DOHH2 (cell line): ENCODE measurements around the gene TRIM59.

ENCODE experiments used
- H3F3A ChIP-seq: fragments of 200-600 bp; sonication (generic), shearing (Covaris generic); 2 replicates; pipeline ENCODE4 v1.6.0; 2016; ENCODE audit warnings: antibody characterized with exemption, mild to moderate bottlenecking; ENCODE audit not compliant: control insufficient read depth, insufficient read depth
- H3K27ac ChIP-seq: fragments of 200-600 bp; sonication (generic); 2 replicates; pipeline ENCODE4 v1.5.1; 2014; ENCODE audit warnings: low read depth, mild to moderate bottlenecking, low read length, moderate library complexity
- H3K27me3 ChIP-seq: fragments of 200-600 bp; sonication (generic); 2 replicates; pipeline ENCODE4 v1.6.1; 2014; ENCODE audit warnings: mild to moderate bottlenecking, low read length, mixed read lengths; ENCODE audit not compliant: control insufficient read depth
- H3K36me3 ChIP-seq: fragments of 200-600 bp; sonication (generic); 2 replicates; pipeline ENCODE4 v1.6.1; 2014; ENCODE audit warnings: mild to moderate bottlenecking, low read length, moderate library complexity, mixed read lengths; ENCODE audit not compliant: control insufficient read depth
- H3K4me1 ChIP-seq: fragments of 200-600 bp; sonication (generic); 2 replicates; pipeline ENCODE4 v1.6.1; 2014; ENCODE audit warnings: mild to moderate bottlenecking, low read length, mixed read lengths; ENCODE audit not compliant: control insufficient read depth
- H3K4me2 ChIP-seq: fragments of 200-600 bp; sonication (generic); 2 replicates; pipeline ENCODE4 v1.6.0; 2014; ENCODE audit warnings: mild to moderate bottlenecking, low read length, moderate library complexity
- H3K4me3 ChIP-seq: fragments of 200-600 bp; sonication (generic); 2 replicates; pipeline ENCODE4 v1.5.1; 2014; ENCODE audit warnings: mild to moderate bottlenecking, low read length, mixed read lengths
- H3K79me2 ChIP-seq: fragments of 200-600 bp; sonication (generic); 2 replicates; pipeline ENCODE4 v1.6.1; 2014; ENCODE audit warnings: mild to moderate bottlenecking, low read length, mixed read lengths; ENCODE audit not compliant: control insufficient read depth
- H3K9me2 ChIP-seq: fragments of 200-600 bp; sonication (generic); replicated peaks from 2 replicates; pipeline ENCODE4 v1.6.1; 2014; ENCODE audit warnings: mild to moderate bottlenecking, low read length, mixed read lengths; ENCODE audit not compliant: control insufficient read depth
- H3K9me3 ChIP-seq: fragments of 200-600 bp; sonication (generic); 2 replicates; pipeline ENCODE4 v1.6.1; 2014; ENCODE audit warnings: antibody characterized with exemption, low read length, mixed read lengths; ENCODE audit not compliant: control insufficient read depth, insufficient read depth
- H4K20me1 ChIP-seq: fragments of 200-600 bp; sonication (generic); 2 replicates; pipeline ENCODE4 v1.6.0; 2014; ENCODE audit warnings: low read depth, mild to moderate bottlenecking, antibody characterized with exemption, low read length, moderate library complexity; ENCODE audit not compliant: control insufficient read depth, insufficient read depth
- CTCF ChIP-seq: fragments of 200-600 bp; sonication (generic); IDR thresholded peaks from one replicate; pipeline ENCODE4 v1.5.1; 2014; ENCODE audit warnings: antibody characterized with exemption, mild to moderate bottlenecking, low read depth, low read length; ENCODE audit not compliant: poor library complexity, severe bottlenecking
- EZH2phosphoT487 ChIP-seq: fragments of 200-600 bp; sonication (generic); IDR thresholded peaks from 2 replicates; pipeline ENCODE4 v1.6.1; 2017; ENCODE audit warnings: borderline replicate concordance, mild to moderate bottlenecking, antibody characterized with exemption, low read length, moderate library complexity, mixed read lengths

Gene TRIM59

GRCh38 chr3:160470181-160470580 is 20.6 kb upstream of the TRIM59 start:
- Histone ChIP-seq H3K9me3 (peaks cover 26% of the 10 kb centered on the region), H3K4me3 (no peak overlapping the region), H3K4me1 (peaks cover 4% of the 10 kb centered on the region; the same call in 1 of the 2 replicates), H3K4me2 (no peak overlapping the region), H3F3A (no peaks in the 10 kb centered on the region), H3K36me3 (no peaks in the 10 kb centered on the region), H3K27me3 (no peaks in the 10 kb centered on the region), H3K27ac (no peak overlapping the region), H3K9me2 (no peaks in the 10 kb centered on the region), H4K20me1 (no peaks in the 10 kb centered on the region), H3K79me2 (no peaks in the 10 kb centered on the region)
- TF ChIP-seq CTCF (no peak), EZH2phosphoT487 (no peak)

GRCh38 chr3:160464971-160465370 is 15.4 kb upstream of the TRIM59 start:
- H3K9me3 ChIP-seq: peaks cover 5% of the 10 kb centered on the region; the same call in 1 of the 2 replicates
- H3K27ac ChIP-seq: no peak overlapping the region
- no peaks in the 10 kb centered on the region for H3K27me3 ChIP-seq
- H3K4me1 ChIP-seq: no peaks in the 10 kb centered on the region
- no peak overlapping the region for H3K4me2 ChIP-seq
- no peaks in the 10 kb centered on the region for H3K79me2 ChIP-seq
- H3F3A ChIP-seq: no peaks in the 10 kb centered on the region
- TF ChIP-seq CTCF: no peak
- no peak for TF ChIP-seq EZH2phosphoT487
- no peaks in the 10 kb centered on the region for H3K9me2 ChIP-seq
- H3K36me3 ChIP-seq: no peaks in the 10 kb centered on the region
- H4K20me1 ChIP-seq: no peaks in the 10 kb centered on the region
- no peak overlapping the region for H3K4me3 ChIP-seq

GRCh38 chr3:160464321-160464720 is 14.7 kb upstream of the TRIM59 start:
- H4K20me1 ChIP-seq: no peaks in the 10 kb centered on the region
- no peaks in the 10 kb centered on the region for H3K27me3 ChIP-seq
- H3K27ac ChIP-seq: no peak overlapping the region
- no peaks in the 10 kb centered on the region for H3K79me2 ChIP-seq
- no peak overlapping the region for H3K4me3 ChIP-seq
- no peaks in the 10 kb centered on the region for H3K4me1 ChIP-seq
- H3K36me3 ChIP-seq: no peaks in the 10 kb centered on the region
- no peaks in the 10 kb centered on the region for H3F3A ChIP-seq
- H3K9me3 ChIP-seq: no peaks in the 10 kb centered on the region; the same call in 1 of the 2 replicates
- TF ChIP-seq EZH2phosphoT487 (no peak), CTCF (no peak)
- no peaks in the 10 kb centered on the region for H3K9me2 ChIP-seq
- no peak overlapping the region for H3K4me2 ChIP-seq
